Kidney epithelial cell (primary cell): ENCODE data around the gene FBRSL1. TPM values are rescaled to one million over a fixed set of nuclear protein-coding genes. Genes with fewer than 3 reads are reported as not detected.

Experiments
- DNase-seq: peaks from one replicate; pipeline ENCODE4 v3.0.0-alpha.2; 2010; ENCODE audit warnings: low read depth
- H3K27me3 ChIP-seq: 2 replicates; pipeline ENCODE4 v1.6.0; 2011; ENCODE audit warnings: low read length; ENCODE audit not compliant: control insufficient read depth, insufficient read depth
- H3K36me3 ChIP-seq: 2 replicates; pipeline ENCODE4 v1.5.1; 2011; ENCODE audit warnings: low read length; ENCODE audit not compliant: control insufficient read depth, insufficient read depth
- H3K4me3 ChIP-seq: 2 replicates; pipeline ENCODE4 v1.5.1; 2011; ENCODE audit warnings: low read depth, mild to moderate bottlenecking, control low read depth, low read length
- total RNA-seq: library from RNA; depleted of rRNA; stranded (reverse); fragments of >200 nt; gene quantifications from 2 replicates; pipeline ENCODE4 v1.2.3, GENCODE V29; 2015
- TF ChIP-seq, protein P1 (sequence below): IDR thresholded peaks from 2 replicates; pipeline ENCODE4 v1.5.1; 2011; ENCODE audit warnings: mild to moderate bottlenecking, moderate library complexity, low read length, control low read depth, inconsistent platforms; ENCODE audit not compliant: insufficient read depth, poor library complexity, severe bottlenecking

The FBRSL1 gene
- total RNA-seq, 1 donor from 2014 or later = 22.9 TPM

- no peak overlapping the region for H3K4me3 ChIP-seq
- TF ChIP-seq, protein P1, sequence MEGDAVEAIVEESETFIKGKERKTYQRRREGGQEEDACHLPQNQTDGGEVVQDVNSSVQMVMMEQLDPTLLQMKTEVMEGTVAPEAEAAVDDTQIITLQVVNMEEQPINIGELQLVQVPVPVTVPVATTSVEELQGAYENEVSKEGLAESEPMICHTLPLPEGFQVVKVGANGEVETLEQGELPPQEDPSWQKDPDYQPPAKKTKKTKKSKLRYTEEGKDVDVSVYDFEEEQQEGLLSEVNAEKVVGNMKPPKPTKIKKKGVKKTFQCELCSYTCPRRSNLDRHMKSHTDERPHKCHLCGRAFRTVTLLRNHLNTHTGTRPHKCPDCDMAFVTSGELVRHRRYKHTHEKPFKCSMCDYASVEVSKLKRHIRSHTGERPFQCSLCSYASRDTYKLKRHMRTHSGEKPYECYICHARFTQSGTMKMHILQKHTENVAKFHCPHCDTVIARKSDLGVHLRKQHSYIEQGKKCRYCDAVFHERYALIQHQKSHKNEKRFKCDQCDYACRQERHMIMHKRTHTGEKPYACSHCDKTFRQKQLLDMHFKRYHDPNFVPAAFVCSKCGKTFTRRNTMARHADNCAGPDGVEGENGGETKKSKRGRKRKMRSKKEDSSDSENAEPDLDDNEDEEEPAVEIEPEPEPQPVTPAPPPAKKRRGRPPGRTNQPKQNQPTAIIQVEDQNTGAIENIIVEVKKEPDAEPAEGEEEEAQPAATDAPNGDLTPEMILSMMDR = no peak
- H3K27me3 ChIP-seq = peaks cover 34% of the 10 kb centered on the region
- H3K36me3 ChIP-seq = no peaks in the 10 kb centered on the region
- DNase-seq = no peak
Measured at GRCh38 chr12:132549059-132549458, 59.1 kb downstream of the FBRSL1 start.

DNA sequence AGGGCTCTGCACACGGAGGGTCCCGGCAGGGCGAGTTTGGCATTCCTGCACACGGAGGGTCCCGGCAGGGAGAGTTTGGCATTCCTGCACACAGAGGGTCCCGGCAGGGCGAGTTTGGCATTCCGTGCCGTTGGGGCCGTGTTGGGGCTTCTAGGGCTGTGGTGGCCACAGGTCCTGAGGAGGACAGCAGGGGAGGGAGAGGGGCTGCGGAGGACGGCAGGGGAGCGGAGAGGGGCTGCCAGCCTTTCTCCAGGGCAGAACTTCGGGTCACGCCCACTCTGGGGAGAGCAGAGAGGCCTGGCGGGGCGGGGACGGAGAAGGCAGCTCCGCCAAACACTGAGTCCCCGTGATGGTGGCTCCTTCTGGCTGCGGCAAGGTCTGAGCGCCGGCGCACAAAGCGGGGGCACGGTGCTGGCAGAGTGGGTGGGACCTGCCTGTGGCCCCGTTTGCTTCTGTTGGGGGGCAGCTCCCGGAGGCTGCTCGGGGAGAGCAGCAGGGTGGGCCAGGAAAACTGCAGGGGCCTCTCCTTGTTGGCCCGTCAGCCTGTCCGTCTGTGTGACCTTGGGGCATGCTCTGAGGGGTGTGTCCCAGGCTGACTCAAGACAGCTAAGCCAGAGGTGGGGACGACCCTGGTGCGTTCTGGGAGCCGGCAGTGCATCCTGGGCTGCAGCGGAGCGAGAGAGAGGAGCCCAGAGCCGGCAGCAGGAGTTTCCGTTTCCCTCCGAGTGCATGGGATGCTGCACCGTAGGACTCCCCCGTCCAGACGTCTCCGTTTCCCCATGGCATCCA, 60.3 kb downstream of the FBRSL1 start:
- H3K36me3 ChIP-seq = no peaks in the 10 kb centered on the region
- peaks cover 29% of the 10 kb centered on the region for H3K27me3 ChIP-seq
- TF ChIP-seq, protein P1 = no peak
- H3K4me3 ChIP-seq = no peak overlapping the region
- DNase-seq = no peak

GRCh38 chr12:132550830-132551640, 61.1 kb downstream of the FBRSL1 start:
- TF ChIP-seq, protein P1 = no peak

DNA sequence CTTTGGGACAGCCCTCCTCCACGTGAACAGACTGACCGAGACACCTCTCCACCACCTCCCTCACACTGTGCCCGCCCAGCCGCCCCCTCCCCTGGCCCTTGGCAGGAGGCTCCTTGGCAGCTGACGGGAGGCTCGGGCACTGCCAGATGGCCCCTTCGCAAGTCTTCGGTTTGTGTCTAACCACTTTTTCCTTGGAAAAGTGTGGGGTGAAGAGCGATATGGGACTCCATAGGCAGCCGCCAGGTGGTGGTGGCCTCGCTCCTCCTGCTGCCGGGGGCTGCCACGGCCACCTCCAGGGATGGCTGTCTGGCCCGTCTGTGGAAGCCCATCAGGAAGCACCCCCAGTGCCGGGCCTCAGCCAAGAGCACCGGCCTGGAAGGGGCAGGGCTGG, 61.7 kb downstream of the FBRSL1 start:
- H3K27me3 ChIP-seq = peaks cover 18% of the 10 kb centered on the region
- TF ChIP-seq, protein P1 = no peak
- no peaks in the 10 kb centered on the region for H3K36me3 ChIP-seq
- no peak for DNase-seq
- no peak overlapping the region for H3K4me3 ChIP-seq

More at GRCh38 chr12:132550830-132551640, 61.1 kb downstream of the FBRSL1 start:
- Histone ChIP-seq H3K27me3 (peaks cover 23% of the 10 kb centered on the region), H3K36me3 (no peaks in the 10 kb centered on the region), H3K4me3 (no peak overlapping the region)
- no peak for DNase-seq

GRCh38 chr12:132554845-132555630, 65.1 kb downstream of the FBRSL1 start:
- Histone ChIP-seq H3K27me3 (peaks cover 6% of the 10 kb centered on the region), H3K4me3 (no peak overlapping the region), H3K36me3 (no peaks in the 10 kb centered on the region)
- DNase-seq = no peak
- TF ChIP-seq, protein P1 = peak; percentile 47
